A549 (cell line): ENCODE results near the gene P2RY14. TPM values are rescaled to one million over a fixed set of nuclear protein-coding genes. Genes with fewer than 3 reads are reported as not detected.

Experiments used
- ATAC-seq, 2 experiments: fragments of 200-7000 bp in 1 of 2; fragments of >200 bp in 1 of 2; cut with Nextera tagmentation in 1 of 2; cut with Tn5 transposase in 1 of 2; 3 replicates each; pipeline versions ENCODE4 v1.8.0 to v1.9.1; 2018 to 2020; ENCODE audit warnings: mild to moderate bottlenecking in 1 of 2, moderate library complexity in 1 of 2
- CTCF ChIA-PET: fragments of 300-600 bp; sonication (Branson Sonifier 250); formaldehyde crosslinking; extraction: SDS; loops from one replicate; lab custom pipeline; 2021; ENCODE audit warnings: antibody characterized with exemption, inconsistent platforms; lab: Yijun Ruan, JAX
- POLR2A ChIA-PET: fragments of 350-600 bp; formaldehyde crosslinking; extraction: SDS; loops from one replicate; lab custom pipeline; 2021; ENCODE audit warnings: antibody characterized with exemption, inconsistent platforms; lab: Yijun Ruan, JAX
- DNase-seq, 2 experiments: peaks; one replicate each; pipeline versions ENCODE4 v3.0.0 to v3.0.0-alpha.2; 2011 to 2016; ENCODE audit warnings: low read depth in 1 of 2, low spot score in 1 of 2
- FAIRE-seq: peaks from 2 replicates; lab custom pipeline; 2011; peaks lifted over from hg19 to GRCh38; lab: Jason Lieb, UNC
- H3K27ac ChIP-seq, 2 experiments: fragments of >200 bp; sonication (Bioruptor Twin); formaldehyde crosslinking; 3 replicates each; pipeline ENCODE4 v1.5.1; 2016 to 2017
- H3K4me1 ChIP-seq: fragments of >200 bp; sonication (Bioruptor Twin); formaldehyde crosslinking; 3 replicates; pipeline ENCODE4 v1.6.1; 2016
- H3K4me2 ChIP-seq: fragments of >200 bp; sonication (Bioruptor Twin); formaldehyde crosslinking; 3 replicates; pipeline ENCODE4 v1.6.1; 2016
- H3K4me3 ChIP-seq: fragments of >200 bp; sonication (Bioruptor Twin); formaldehyde crosslinking; 3 replicates; pipeline ENCODE4 v1.5.1; 2016
- H3K9me3 ChIP-seq: fragments of >200 bp; sonication (Bioruptor Twin); formaldehyde crosslinking; 3 replicates; pipeline ENCODE4 v1.6.1; 2016
- CBX8 ChIP-seq: fragments of 200-600 bp; sonication (generic); IDR thresholded peaks from 2 replicates; pipeline ENCODE4 v1.6.1; 2016
- CHD2 ChIP-seq: fragments of 150-350 bp; IDR thresholded peaks from 2 replicates; pipeline ENCODE4 v1.6.1; 2014; ENCODE audit warnings: low read length; ENCODE audit not compliant: partially characterized antibody
- CHD4 ChIP-seq: fragments of 200-600 bp; sonication (generic); IDR thresholded peaks from 2 replicates; pipeline ENCODE4 v1.6.1; 2016; ENCODE audit warnings: antibody characterized with exemption, mild to moderate bottlenecking, borderline replicate concordance
- E2F6 ChIP-seq: IDR thresholded peaks from 2 replicates; pipeline ENCODE4 v1.6.1; 2012; ENCODE audit warnings: low read depth, borderline replicate concordance
- EHF ChIP-seq: fragments of 250-450 bp; sonication (Bioruptor Pico); IDR thresholded peaks from 2 replicates; pipeline ENCODE4 v1.5.0; 2020; ENCODE audit warnings: mild to moderate bottlenecking
- ESRRA ChIP-seq: fragments of 150-350 bp; IDR thresholded peaks from 2 replicates; pipeline ENCODE4 v1.6.1; 2014; ENCODE audit warnings: mild to moderate bottlenecking, low read length, borderline replicate concordance
- FOSB ChIP-seq: fragments of 250-450 bp; sonication (Bioruptor Pico); IDR thresholded peaks from 2 replicates; pipeline ENCODE4 v1.5.0; 2020; ENCODE audit warnings: mild to moderate bottlenecking, moderate library complexity
- GATA3 ChIP-seq: IDR thresholded peaks from 2 replicates; pipeline ENCODE4 v1.6.1; 2012; ENCODE audit warnings: borderline replicate concordance
- HOXA7 ChIP-seq: fragments of 250-450 bp; sonication (Bioruptor Pico); IDR thresholded peaks from 2 replicates; pipeline ENCODE4 v1.5.0; 2020; ENCODE audit warnings: mild to moderate bottlenecking, moderate library complexity
- HOXB13 ChIP-seq: fragments of 250-450 bp; sonication (Bioruptor Pico); IDR thresholded peaks from 2 replicates; pipeline ENCODE4 v1.5.0; 2020; ENCODE audit warnings: low read depth, mild to moderate bottlenecking, moderate library complexity
- HOXB5 ChIP-seq: fragments of 250-450 bp; sonication (Bioruptor Pico); IDR thresholded peaks from 2 replicates; pipeline ENCODE4 v1.5.0; 2020; ENCODE audit warnings: mild to moderate bottlenecking, moderate library complexity
- JUNB ChIP-seq: fragments of >200 bp; sonication (Bioruptor Twin); formaldehyde crosslinking; IDR thresholded peaks from 2 replicates; pipeline ENCODE4 v1.6.1; 2016
- KDM5A ChIP-seq: fragments of 200-600 bp; sonication (generic); IDR thresholded peaks from 2 replicates; pipeline ENCODE4 v1.6.1; 2016; ENCODE audit warnings: antibody characterized with exemption, mild to moderate bottlenecking
- MAFK ChIP-seq: fragments of 450-650 bp; IDR thresholded peaks from 2 replicates; pipeline ENCODE4 v1.6.1; 2014; ENCODE audit not compliant: partially characterized antibody
- MAX ChIP-seq: IDR thresholded peaks from 2 replicates; pipeline ENCODE4 v1.6.1; 2012
- MAZ ChIP-seq: fragments of 150-350 bp; IDR thresholded peaks from 2 replicates; pipeline ENCODE4 v1.6.1; 2014; ENCODE audit warnings: antibody characterized with exemption, low read depth, low read length, borderline replicate concordance
- NFE2L2 ChIP-seq: fragments of 150-350 bp; conservative IDR thresholded peaks from 2 replicates; pipeline ENCODE4 v1.6.1; 2014; ENCODE audit warnings: low read length
- PHF8 ChIP-seq: fragments of 200-600 bp; sonication (generic); IDR thresholded peaks from 2 replicates; pipeline ENCODE4 v1.6.1; 2016; ENCODE audit warnings: low read depth, mild to moderate bottlenecking, antibody characterized with exemption, moderate library complexity, borderline replicate concordance
- POLR2A ChIP-seq: IDR thresholded peaks from 2 replicates; pipeline ENCODE4 v1.6.1; 2012; ENCODE audit warnings: mild to moderate bottlenecking, low read length
- RAD21 ChIP-seq, 2 experiments: fragments of >200 bp in 1 of 2; sonication (Bioruptor Twin) in 1 of 2; formaldehyde crosslinking in 1 of 2; IDR thresholded peaks in 1 of 2; conservative IDR thresholded peaks in 1 of 2; 2 replicates in 1 of 2; 3 replicates in 1 of 2; pipeline ENCODE4 v1.6.1; 2012 to 2018; ENCODE audit warnings: inconsistent platforms in 1 of 2
- SMC3 ChIP-seq: fragments of >200 bp; sonication (Bioruptor Twin); formaldehyde crosslinking; IDR thresholded peaks from 3 replicates; pipeline ENCODE4 v1.6.1; 2018; ENCODE audit warnings: inconsistent platforms
- ZFP36 ChIP-seq: fragments of 450-650 bp; IDR thresholded peaks from 2 replicates; pipeline ENCODE4 v1.6.1; 2014; ENCODE audit warnings: borderline replicate concordance; ENCODE audit not compliant: partially characterized antibody
- ZNF302 ChIP-seq: fragments of 250-450 bp; sonication (Bioruptor Pico); IDR thresholded peaks from 2 replicates; pipeline ENCODE4 v1.9.0; 2021; ENCODE audit warnings: inconsistent platforms, mild to moderate bottlenecking, moderate library complexity
- ZSCAN20 ChIP-seq: fragments of 250-450 bp; sonication (Bioruptor Pico); IDR thresholded peaks from 2 replicates; pipeline ENCODE4 v1.8.0; 2022; ENCODE audit warnings: mild to moderate bottlenecking, moderate library complexity
- WGBS: methylation state at CpG from one replicate; pipeline ENCODE4 v1.1.6; 2017; ENCODE audit errors: missing lambda C conversion rate; 5-methylcytosine and 5-hydroxymethylcytosine counted together
- polyA plus RNA-seq, 4 experiments: library from polyadenylated mRNA; depleted of rRNA in 3 of 4; stranded (reverse); fragments of >200 nt; fragmentation: RNase III in 1 of 4; extraction: RNeasy Plus Mini Kit Qiagen cat#74134 plus additional on column Dnase treatment in 1 of 4; gene quantifications; 2 replicates in 3 of 4; 3 replicates in 1 of 4; pipeline ENCODE4 v1.2.3, GENCODE V29; 2011 to 2017

The P2RY14 gene
- polyA plus RNA-seq, 2 of the 4 experiments (the other 2 are of a cell fraction): not detected

GRCh38 chr3:151267066-151267465 is 11.3 kb downstream of the P2RY14 start:
- Histone ChIP-seq H3K4me1 (no peaks in the 10 kb centered on the region), H3K4me3 (no peak overlapping the region), H3K4me2 (no peak overlapping the region), H3K27ac (no peak overlapping the region), H3K9me3 (no peaks in the 10 kb centered on the region)
- WGBS: 88% methylated on average over 1 of the region's 1 CpG
- DNase-seq: no peak
- FAIRE-seq: no peak
- POLR2A ChIA-PET: no interaction called here
- CTCF ChIA-PET: interaction anchor here (1.3 to 3.0 kb wide), 5 partner anchors 13 to 402 kb away, joined by 3 to 17 read pairs (median 10); no protein-coding TSS in a partner anchor
- no peak for ATAC-seq
- TF ChIP-seq CBX8: no peak
- TF ChIP-seq SMC3: no peak
- no peak for TF ChIP-seq KDM5A
- no peak for TF ChIP-seq POLR2A
- TF ChIP-seq RAD21 (conservative IDR thresholded peaks at IDR 0.05 in 1 of 2, IDR thresholded peaks at IDR 0.05 in 1 of 2): no peak
- TF ChIP-seq CHD2: no peak

- Histone ChIP-seq H3K4me2 (no peak overlapping the region), H3K27ac (no peak overlapping the region), H3K4me1 (no peaks in the 10 kb centered on the region), H3K4me3 (no peak overlapping the region), H3K9me3 (no peaks in the 10 kb centered on the region)
- FAIRE-seq: no peak
- ATAC-seq: no peak
- CTCF ChIA-PET: interaction anchor here (1.7 kb wide), 1 partner anchor 12 kb away, joined by 4 read pairs; no protein-coding TSS in a partner anchor
- DNase-seq: no peak
- WGBS: 71% methylated on average over 5 of the region's 5 CpGs
- TF ChIP-seq ZSCAN20 (CRISPR knock-in tag) (no peak), KDM5A (no peak), RAD21 (conservative IDR thresholded peaks at IDR 0.05 in 1 of 2, IDR thresholded peaks at IDR 0.05 in 1 of 2) (no peak), JUNB (no peak), HOXA7 (CRISPR knock-in tag) (no peak), ZNF302 (CRISPR knock-in tag) (no peak), EHF (CRISPR knock-in tag) (no peak), MAFK (no peak), HOXB5 (CRISPR knock-in tag) (no peak), CHD4 (no peak), MAX (no peak)
- POLR2A ChIA-PET: no interaction called here
Measured at GRCh38 chr3:151265866-151266265, 12.5 kb downstream of the P2RY14 start.

GRCh38 chr3:151265166-151265565 is 13.2 kb downstream of the P2RY14 start:
- TF ChIP-seq KDM5A: no peak
- no peak for TF ChIP-seq GATA3
- no peak for TF ChIP-seq CBX8
- no peak for TF ChIP-seq ZSCAN20 (CRISPR knock-in tag)
- no peak for TF ChIP-seq HOXB13 (CRISPR knock-in tag)
- no peak for TF ChIP-seq FOSB (CRISPR knock-in tag)
- TF ChIP-seq E2F6: no peak
- no peak for TF ChIP-seq EHF (CRISPR knock-in tag)
- TF ChIP-seq ESRRA: no peak
- TF ChIP-seq ZNF302 (CRISPR knock-in tag): no peak
- no peak for TF ChIP-seq ZFP36
- no peak for TF ChIP-seq NFE2L2
- TF ChIP-seq PHF8: no peak
- no peak for TF ChIP-seq HOXB5 (CRISPR knock-in tag)
- TF ChIP-seq MAZ: no peak
- 75% methylated on average over 5 of the region's 5 CpGs for WGBS
- Histone ChIP-seq H3K4me1 (no peaks in the 10 kb centered on the region), H3K27ac (no peak overlapping the region), H3K9me3 (no peaks in the 10 kb centered on the region), H3K4me3 (no peak overlapping the region), H3K4me2 (no peak overlapping the region)
- DNase-seq: no peak
- POLR2A ChIA-PET: no interaction called here
- CTCF ChIA-PET: interaction anchor here (1.0 to 3.8 kb wide), 3 partner anchors 11 to 31 kb away, joined by 3 to 9 read pairs (median 4); no protein-coding TSS in a partner anchor
- FAIRE-seq: no peak
- no peak for ATAC-seq
